Activated CD8-positive, alpha-beta T cell treated with anti-CD3 and anti-CD28 coated beads for 36 hours (primary cell): Measurements from ENCODE around the gene FURIN. TPM values are rescaled to one million over a fixed set of nuclear protein-coding genes. Genes with fewer than 3 reads are reported as not detected.

ENCODE experiments used
- ATAC-seq: fragments of 200-7000 bp; cut with Tn5 transposase; one replicate; pipeline ENCODE4 v1.10.0; 2021; ENCODE audit warnings: mild to moderate bottlenecking, moderate library complexity
- CTCF ChIA-PET: fragments of 350-600 bp; sonication (Branson Sonifier 250); formaldehyde crosslinking; loops from one replicate; lab custom pipeline; 2021; ENCODE audit warnings: antibody characterized with exemption; lab: Charles Lee
- POLR2A ChIA-PET: fragments of 350-600 bp; sonication (Branson Sonifier 250); formaldehyde crosslinking; loops from one replicate; lab custom pipeline; 2021; ENCODE audit warnings: antibody characterized with exemption; lab: Charles Lee
- DNase-seq: peaks from one replicate; pipeline ENCODE4 v3.0.0-alpha.2; 2020
- H3K27ac Mint-ChIP-seq: one replicate; pipeline ENCODE4 v1.8.0; 2021; ENCODE audit warnings: mild to moderate bottlenecking, mixed read lengths
- H3K27me3 Mint-ChIP-seq: one replicate; pipeline ENCODE4 v1.8.0; 2021; ENCODE audit warnings: mixed read lengths
- H3K36me3 Mint-ChIP-seq: one replicate; pipeline ENCODE4 v1.8.0; 2021; ENCODE audit warnings: low read depth, mixed read lengths
- H3K4me1 Mint-ChIP-seq: one replicate; pipeline ENCODE4 v1.8.0; 2021; ENCODE audit warnings: low read depth, mixed read lengths
- H3K4me3 Mint-ChIP-seq: one replicate; pipeline ENCODE4 v1.8.0; 2021; ENCODE audit warnings: mild to moderate bottlenecking, moderate library complexity, mixed read lengths
- H3K9me3 Mint-ChIP-seq: one replicate; pipeline ENCODE4 v1.8.0; 2021; ENCODE audit warnings: mixed read lengths
- CTCF ChIP-seq: fragments of 200-600 bp; IDR thresholded peaks from one replicate; pipeline ENCODE4 v1.8.0; 2022; ENCODE audit warnings: antibody characterized with exemption, mild to moderate bottlenecking
- intact Hi-C: fragments of 100-400 bp; cut with micrococcal nuclease; formaldehyde crosslinking; loops from one replicate; pipeline ENCODE4 v1.10.0; 2022
- total RNA-seq, 2 experiments: library from RNA; stranded (reverse); gene quantifications; one replicate each; pipeline ENCODE4 v1.2.3, GENCODE V29; 2021

Gene FURIN
- total RNA-seq, 2 experiments from 2014 or later = 111 to 117 TPM

DNA sequence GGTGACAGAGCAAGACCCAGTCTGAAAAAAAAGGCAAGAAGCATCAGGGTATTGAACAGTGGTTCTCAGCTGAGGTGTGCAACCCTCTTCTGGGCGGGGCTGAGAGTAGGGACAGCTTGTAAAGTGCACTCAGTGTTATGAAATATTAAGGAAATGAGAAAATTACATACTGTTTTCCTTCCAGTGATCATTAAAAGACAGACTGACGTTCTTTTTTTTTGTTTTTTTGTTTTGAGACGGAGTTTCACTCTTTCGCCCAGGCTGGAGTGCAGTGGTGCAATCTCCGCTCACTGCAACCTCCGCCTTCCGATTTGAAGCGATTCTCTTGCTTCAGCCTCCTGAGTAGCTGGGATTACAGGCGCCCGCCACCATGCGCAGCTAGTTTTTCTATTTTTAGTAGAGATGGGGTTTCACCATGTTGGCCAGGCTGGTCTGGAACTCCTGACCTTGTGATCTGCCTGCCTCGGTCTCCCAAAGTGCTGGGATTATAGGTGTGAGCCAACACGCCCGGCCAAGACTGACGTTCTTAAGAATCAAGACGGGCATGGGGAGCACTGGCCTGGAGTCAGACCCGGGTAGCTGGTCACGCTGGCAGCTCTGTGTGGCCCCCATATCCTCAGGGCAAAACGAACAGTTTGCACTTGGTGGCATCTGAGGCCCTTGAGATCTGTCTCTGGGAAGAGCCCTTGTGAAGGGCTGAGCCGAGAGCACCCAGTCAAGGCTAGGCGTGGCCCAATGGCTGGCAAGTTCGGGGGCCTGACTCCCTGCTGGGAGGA is 46.1 kb downstream of the FURIN start:
- intact Hi-C loops = no loop called here
- ATAC-seq = no peak
- DNase-seq = no peak
- Mint-ChIP-seq H3K4me1 (no peaks in the 10 kb centered on the region), H3K4me3 (no peak overlapping the region), H3K9me3 (no peaks in the 10 kb centered on the region), H3K36me3 (peaks cover 37% of the 10 kb centered on the region), H3K27ac (no peak overlapping the region), H3K27me3 (no peaks in the 10 kb centered on the region)
- CTCF ChIA-PET = interaction anchor here (0.8 to 2.2 kb wide), 3 partner anchors 12 to 28 kb away, joined by 3 to 10 read pairs (median 8); partner anchors contain the start of genes HDDC3 and MAN2A2
- TF ChIP-seq CTCF = no peak
- POLR2A ChIA-PET = interaction anchor here (1.2 to 1.6 kb wide), 3 partner anchors 9 to 16 kb away, joined by 3 to 5 read pairs (median 4); partner anchors contain the start of gene MAN2A2

- Mint-ChIP-seq H3K27ac (no peak overlapping the region), H3K4me3 (no peak overlapping the region), H3K27me3 (no peaks in the 10 kb centered on the region), H3K4me1 (no peaks in the 10 kb centered on the region), H3K36me3 (peaks cover 38% of the 10 kb centered on the region), H3K9me3 (no peaks in the 10 kb centered on the region)
- no peak for DNase-seq
- intact Hi-C loops = no loop called here
- ChIA-PET POLR2A (interaction anchor here (1.6 kb wide), 1 partner anchor 10 kb away, joined by 5 read pairs; no protein-coding TSS in a partner anchor), CTCF (no interaction called here)
- no peak for TF ChIP-seq CTCF
- ATAC-seq = no peak
These were observed 46.9 kb downstream of the FURIN start for GRCh38 chr15:90915216-90915807.

- H3K27me3 Mint-ChIP-seq = no peaks in the 10 kb centered on the region
- no peak overlapping the region for H3K27ac Mint-ChIP-seq
- ChIA-PET CTCF (no interaction called here), POLR2A (no interaction called here)
- DNase-seq = no peak
- intact Hi-C loops = no loop called here
- no peak for TF ChIP-seq CTCF
- no peak overlapping the region for H3K4me3 Mint-ChIP-seq
- H3K36me3 Mint-ChIP-seq = peaks cover 39% of the 10 kb centered on the region
- no peaks in the 10 kb centered on the region for H3K9me3 Mint-ChIP-seq
- no peak for ATAC-seq
- H3K4me1 Mint-ChIP-seq = no peaks in the 10 kb centered on the region
These were observed 47.5 kb downstream of the FURIN start for GRCh38 chr15:90915808-90916440.

DNA sequence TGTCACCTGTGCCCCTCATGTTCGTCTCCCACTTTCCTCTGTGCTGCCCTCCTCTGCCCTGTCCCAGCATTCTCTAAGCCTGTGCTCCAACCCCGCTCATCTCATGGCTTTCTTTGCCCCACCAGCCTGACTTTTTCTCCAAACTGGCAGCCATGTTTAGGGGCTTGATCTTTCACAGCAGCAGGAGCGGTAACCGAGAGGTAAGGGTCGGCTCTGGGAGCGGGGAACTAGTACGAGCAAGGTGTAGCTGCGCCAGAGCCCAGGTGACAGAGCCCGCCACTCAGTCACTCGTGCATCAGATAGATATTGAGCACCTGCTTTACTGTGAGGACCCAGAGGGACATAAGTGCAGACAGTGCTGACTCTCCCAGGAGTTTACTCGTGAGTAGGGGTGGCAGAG is 48.1 kb downstream of the FURIN start:
- intact Hi-C loops = no loop called here
- ChIA-PET CTCF (no interaction called here), POLR2A (no interaction called here)
- no peak overlapping the region for H3K27ac Mint-ChIP-seq
- no peak overlapping the region for H3K4me3 Mint-ChIP-seq
- H3K36me3 Mint-ChIP-seq = peaks cover 42% of the 10 kb centered on the region
- no peaks in the 10 kb centered on the region for H3K27me3 Mint-ChIP-seq
- no peak for TF ChIP-seq CTCF
- DNase-seq (no peak), ATAC-seq (no peak)
- H3K9me3 Mint-ChIP-seq = no peaks in the 10 kb centered on the region
- no peaks in the 10 kb centered on the region for H3K4me1 Mint-ChIP-seq
